SJSA1 (cell line): ENCODE data around the gene ZNF570. TPM values are rescaled to one million over a fixed set of nuclear protein-coding genes. Genes with fewer than 3 reads are reported as not detected.

Experiments
- DNase-seq, 2 experiments: peaks; one replicate each; pipeline ENCODE4 v3.0.0-alpha.2; 2015 to 2020; ENCODE audit warnings: low spot score in 2 of 2, low read depth in 1 of 2
- H3K27ac ChIP-seq: fragments of 250-450 bp; sonication (Bioruptor Pico); 2 replicates; pipeline ENCODE4 v1.5.1; 2020; ENCODE audit warnings: mild to moderate bottlenecking, moderate library complexity
- H3K27me3 ChIP-seq: fragments of 250-450 bp; sonication (Bioruptor Pico); replicated peaks from 2 replicates; pipeline ENCODE4 v1.5.1; 2020; ENCODE audit warnings: mild to moderate bottlenecking, moderate library complexity
- H3K36me3 ChIP-seq: fragments of 250-450 bp; sonication (Bioruptor Pico); 2 replicates; pipeline ENCODE4 v1.5.1; 2020; ENCODE audit warnings: mild to moderate bottlenecking
- H3K4me1 ChIP-seq: fragments of 250-450 bp; sonication (Bioruptor Pico); replicated peaks from 2 replicates; pipeline ENCODE4 v1.6.1; 2021; ENCODE audit warnings: mild to moderate bottlenecking
- H3K4me3 ChIP-seq: fragments of 250-450 bp; sonication (Bioruptor Pico); 2 replicates; pipeline ENCODE4 v1.5.1; 2020; ENCODE audit warnings: mild to moderate bottlenecking
- H3K9me3 ChIP-seq: fragments of 250-450 bp; sonication (Bioruptor Pico); replicated peaks from 2 replicates; pipeline ENCODE4 v1.5.1; 2020; ENCODE audit warnings: mild to moderate bottlenecking
- total RNA-seq: library from RNA; depleted of rRNA; stranded (reverse); fragments of >200 nt; shearing (Covaris generic); gene quantifications from 2 replicates; pipeline ENCODE4 v1.2.3, GENCODE V29; 2014; rRNA removed

ZNF570 gene
- total RNA-seq, 1 experiment from 2014 or later: 2.9 TPM

GRCh38 chr19:37511186-37511585 is 42.0 kb downstream of the ZNF570 start:
- no peak overlapping the region for H3K27ac ChIP-seq
- no peak overlapping the region for H3K4me3 ChIP-seq
- no peaks in the 10 kb centered on the region for H3K4me1 ChIP-seq
- H3K9me3 ChIP-seq: peaks cover 11% of the 10 kb centered on the region; the same call in 1 of the 2 replicates
- no peaks in the 10 kb centered on the region for H3K27me3 ChIP-seq
- DNase-seq: no peak
- no peaks in the 10 kb centered on the region for H3K36me3 ChIP-seq

GRCh38 chr19:37511821-37512220 is 42.7 kb downstream of the ZNF570 start:
- no peak overlapping the region for H3K27ac ChIP-seq
- no peaks in the 10 kb centered on the region for H3K4me1 ChIP-seq
- H3K27me3 ChIP-seq: no peaks in the 10 kb centered on the region
- DNase-seq: no peak
- peaks cover 8% of the 10 kb centered on the region; the same call in 1 of the 2 replicates for H3K9me3 ChIP-seq
- H3K4me3 ChIP-seq: no peak overlapping the region
- no peaks in the 10 kb centered on the region for H3K36me3 ChIP-seq

GRCh38 chr19:37513397-37513796 is 44.2 kb downstream of the ZNF570 start:
- Histone ChIP-seq H3K27ac (no peak overlapping the region), H3K36me3 (no peaks in the 10 kb centered on the region), H3K27me3 (no peaks in the 10 kb centered on the region), H3K4me1 (no peaks in the 10 kb centered on the region), H3K9me3 (peaks cover 4% of the 10 kb centered on the region; the same call in 1 of the 2 replicates), H3K4me3 (no peak overlapping the region)
- DNase-seq: no peak

- no peaks in the 10 kb centered on the region for H3K36me3 ChIP-seq
- H3K9me3 ChIP-seq: peaks cover 9% of the 10 kb centered on the region
- H3K4me3 ChIP-seq: no peak overlapping the region
- H3K27me3 ChIP-seq: no peaks in the 10 kb centered on the region
- DNase-seq: no peak
- H3K4me1 ChIP-seq: no peaks in the 10 kb centered on the region
- no peak overlapping the region for H3K27ac ChIP-seq
These were observed 50.7 kb downstream of the ZNF570 start for GRCh38 chr19:37519890-37520289.

- Histone ChIP-seq H3K4me3 (no peak overlapping the region), H3K9me3 (peaks cover 16% of the 10 kb centered on the region), H3K4me1 (no peaks in the 10 kb centered on the region), H3K36me3 (no peaks in the 10 kb centered on the region), H3K27ac (no peak overlapping the region), H3K27me3 (no peaks in the 10 kb centered on the region)
- no peak for DNase-seq
These were observed 68.3 kb downstream of the ZNF570 start for GRCh38 chr19:37537391-37537947.

Other genes with a start within 250 kb of the ZNF570 start
- 1.8 and 4.9 TPM in 2 replicates for gene ZNF527, start 98.3 kb upstream of the ZNF570 start, total RNA-seq
- gene ZNF569, start 1.9 kb upstream of the ZNF570 start, total RNA-seq: 1.5 and 3.1 TPM in 2 replicates
- 0.05 TPM in 1 of 2 replicates, not detected in the other for gene ZNF793, start 37.6 kb downstream of the ZNF570 start, total RNA-seq
- 0.63 TPM in 1 of 2 replicates, not detected in the other for gene ZNF571, start 125.4 kb downstream of the ZNF570 start, total RNA-seq
- 0.16 TPM in 1 of 2 replicates, not detected in the other for gene ZNF540, start 125.5 kb downstream of the ZNF570 start, total RNA-seq
- gene ZFP30, start 186.1 kb downstream of the ZNF570 start, total RNA-seq: 8.7 and 12.3 TPM in 2 replicates